Heart left ventricle (tissue), 13 donors: ENCODE measurements around the gene DMRTB1.

Experiments used
- POLR2A ChIP-seq, 2 donors: fragments of 450-650 bp; IDR thresholded peaks; one replicate each; pipeline ENCODE4 v1.6.1; 2017; ENCODE audit warnings: antibody characterized with exemption in 2 of 2, mild to moderate bottlenecking in 2 of 2, moderate library complexity in 2 of 2
- TF ChIP-seq, protein P1 (sequence below), 12 donors: fragments of 200-600 bp; sonication (generic) in 4 of 12; IDR thresholded peaks; one replicate each; pipeline versions ENCODE4 v1.5.0 to v1.8.0; 2018 to 2022; ENCODE audit warnings: antibody characterized with exemption in 12 of 12, mild to moderate bottlenecking in 5 of 12
- donor health status: ischemic (EF 13 %, LVEDD 7.1; RV severe dilation, severe dysfunction).
- donor health status: DM: no; HTN: yes; CAD: no.
- donor health status: DM: no; HTN: no; CAD: no.
- donor health status: ischemic (EF 25% LVEDD 6.9; RV normal size, moderate dysfunction).
- donor health status: ischemic (EF 25% LVEDD 5.7; RV mildly dilated, moderate dysfunction).
- donor health status: ischemic (EF 35%, LVEDD 5.7; RV mildly dilated, moderate dysfunction).
- donor health status: nonischemic (EF 11% LVEDD 7.7; RV severe dilation, severe dysfunction).
- donor health status: DM: yes; HTN: yes; CAD: no.
- donor health status: PGD.
- donor health status: ischemic (EF 29% LVEDD 5.4; RV normal size, mild dysfunction).
- donor health status: nonischemic (EF 23%, LVEDD 6.1; RV moderate dilation, normal function).

DNA sequence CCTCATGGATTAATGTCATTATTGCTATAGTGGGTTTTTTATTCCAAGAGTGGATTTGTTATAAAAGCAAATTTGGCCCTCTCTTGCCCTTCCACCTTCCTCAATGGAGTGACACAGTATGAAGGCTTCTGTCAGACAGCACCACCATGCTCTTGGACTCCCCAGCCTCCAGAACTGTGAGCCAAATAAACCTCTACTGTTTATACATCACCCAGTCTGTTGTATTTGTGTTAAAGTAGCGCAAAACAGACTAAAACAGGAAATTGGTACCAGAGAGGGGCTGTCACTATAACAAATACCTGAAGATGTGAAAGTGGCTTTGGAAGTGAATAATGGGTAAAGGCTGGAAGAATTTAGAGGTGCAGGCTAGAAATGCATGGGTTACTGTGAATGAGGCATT, 38.0 kb upstream of the DMRTB1 start:
- TF ChIP-seq, protein P1, sequence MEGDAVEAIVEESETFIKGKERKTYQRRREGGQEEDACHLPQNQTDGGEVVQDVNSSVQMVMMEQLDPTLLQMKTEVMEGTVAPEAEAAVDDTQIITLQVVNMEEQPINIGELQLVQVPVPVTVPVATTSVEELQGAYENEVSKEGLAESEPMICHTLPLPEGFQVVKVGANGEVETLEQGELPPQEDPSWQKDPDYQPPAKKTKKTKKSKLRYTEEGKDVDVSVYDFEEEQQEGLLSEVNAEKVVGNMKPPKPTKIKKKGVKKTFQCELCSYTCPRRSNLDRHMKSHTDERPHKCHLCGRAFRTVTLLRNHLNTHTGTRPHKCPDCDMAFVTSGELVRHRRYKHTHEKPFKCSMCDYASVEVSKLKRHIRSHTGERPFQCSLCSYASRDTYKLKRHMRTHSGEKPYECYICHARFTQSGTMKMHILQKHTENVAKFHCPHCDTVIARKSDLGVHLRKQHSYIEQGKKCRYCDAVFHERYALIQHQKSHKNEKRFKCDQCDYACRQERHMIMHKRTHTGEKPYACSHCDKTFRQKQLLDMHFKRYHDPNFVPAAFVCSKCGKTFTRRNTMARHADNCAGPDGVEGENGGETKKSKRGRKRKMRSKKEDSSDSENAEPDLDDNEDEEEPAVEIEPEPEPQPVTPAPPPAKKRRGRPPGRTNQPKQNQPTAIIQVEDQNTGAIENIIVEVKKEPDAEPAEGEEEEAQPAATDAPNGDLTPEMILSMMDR (IDR thresholded peaks at IDR 0.05), result no peak
- no peak for TF ChIP-seq POLR2A (IDR thresholded peaks at IDR 0.05)
